Heart right ventricle (tissue), 16 donors: Measurements from ENCODE around the gene MRPL44. TPM values are rescaled to one million over a fixed set of nuclear protein-coding genes. Genes with fewer than 3 reads are reported as not detected.

Experiments used
- ATAC-seq, 8 donors: fragments of 200-7000 bp; cut with Tn5 transposase; one replicate each; pipeline ENCODE4 v1.9.1; 2020; ENCODE audit warnings: mild to moderate bottlenecking in 8 of 8, moderate library complexity in 8 of 8, moderate number of reproducible peaks in 1 of 8
- DNase-seq, 2 donors: peaks; one replicate each; pipeline ENCODE4 v3.0.0-alpha.2; 2020
- H3K27ac ChIP-seq, 10 donors: fragments of 200-600 bp; sonication (generic) in 2 of 10; one replicate each; pipeline versions ENCODE4 v1.5.0 to v1.8.0; 2020 to 2022; ENCODE audit warnings: mild to moderate bottlenecking in 3 of 10
- H3K27me3 ChIP-seq, 7 donors: fragments of 200-600 bp; one replicate each; pipeline ENCODE4 v1.8.0; 2021 to 2022; ENCODE audit warnings: mild to moderate bottlenecking in 2 of 7
- H3K36me3 ChIP-seq, 9 donors: fragments of 200-600 bp; sonication (generic) in 1 of 9; one replicate each; pipeline versions ENCODE4 v1.5.0 to v1.8.0; 2020 to 2022; ENCODE audit warnings: mild to moderate bottlenecking in 2 of 9
- H3K4me1 ChIP-seq, 9 donors: fragments of 200-600 bp; sonication (generic) in 1 of 9; one replicate each; pipeline versions ENCODE4 v1.5.0 to v1.8.0; 2020 to 2022; ENCODE audit warnings: mild to moderate bottlenecking in 4 of 9
- H3K4me3 ChIP-seq, 10 donors: fragments of 200-600 bp; sonication (generic) in 2 of 10; one replicate each; pipeline versions ENCODE4 v1.5.0 to v1.8.0; 2020 to 2022; ENCODE audit warnings: mild to moderate bottlenecking in 7 of 10, moderate library complexity in 2 of 10
- H3K9me3 ChIP-seq, 11 donors: fragments of 200-600 bp in 10 of 11; sonication (generic) in 2 of 11; one replicate each; pipeline versions ENCODE4 v1.5.0 to v1.8.0; 2013 to 2022; ENCODE audit warnings: mild to moderate bottlenecking in 2 of 11, control low read depth in 1 of 11, moderate library complexity in 1 of 11
- WGBS, 2 donors: extraction: QIAGEN DNeasy Blood & Tissue Kit; methylation state at CpG; one replicate each; pipeline ENCODE4 v1.1.7; 2013; ENCODE audit warnings: inconsistent platforms in 1 of 2; 5-methylcytosine and 5-hydroxymethylcytosine counted together
- intact Hi-C, 10 donors: fragments of 100-400 bp; cut with DNase I; formaldehyde crosslinking; loops; one replicate each; pipeline versions ENCODE4 v1.11.1 to v1.14.2; 2022
- polyA plus RNA-seq, 2 donors: library from polyadenylated mRNA; stranded (reverse); fragments of 200-250 nt; gene quantifications; one replicate each; pipeline ENCODE4 v1.2.3, GENCODE V29; 2013
- total RNA-seq, 10 donors: library from RNA; stranded (reverse); fragmentation: NEBNext Ultra II Directional in 3 of 10; extraction: Animal tissue kit (Norgen Biotek cat#: 25700) in 3 of 10; gene quantifications; one replicate each; pipeline versions ENCODE4 v1.2.1 to v1.2.4, GENCODE V29; 2021 to 2023
- TF ChIP-seq, protein P1 (sequence below), 9 donors: fragments of 200-600 bp; sonication (generic) in 2 of 9; IDR thresholded peaks; one replicate each; pipeline versions ENCODE4 v1.5.0 to v1.8.0; 2021 to 2022; ENCODE audit warnings: antibody characterized with exemption in 9 of 9, mild to moderate bottlenecking in 5 of 9, moderate library complexity in 1 of 9
- donor health status: Arrhythmogenic right ventricular cardiomyopathy.
- donor health status: ischemic (EF 13 %, LVEDD 7.1; RV severe dilation, severe dysfunction).
- donor health status: healthy with polysubstance abuse.
- donor health status: DM: no; HTN: yes; CAD: no.
- donor health status: DM: no; HTN: no; CAD: no.
- donor health status: ischemic (EF 25% LVEDD 6.9; RV normal size, moderate dysfunction).
- donor health status: ischemic (EF 25% LVEDD 5.7; RV mildly dilated, moderate dysfunction).
- donor health status: healthy.
- donor health status: DM: yes; HTN: yes; CAD: no.
- donor health status: Ischemic cardiomyopathy.
- donor health status: ischemic (EF 35%, LVEDD 5.7; RV mildly dilated, moderate dysfunction).
- donor health status: nonischemic (EF 11% LVEDD 7.7; RV severe dilation, severe dysfunction).
- donor health status: DM: yes; HTN: yes; CAD: no.
- donor health status: PGD.
- donor health status: ischemic (EF 29% LVEDD 5.4; RV normal size, mild dysfunction).
- donor health status: nonischemic (EF 23%, LVEDD 6.1; RV moderate dilation, normal function).

The MRPL44 gene
- total and polyA plus RNA-seq, 12 donors: 11.3 to 47.5 (median 39.5) TPM

DNA sequence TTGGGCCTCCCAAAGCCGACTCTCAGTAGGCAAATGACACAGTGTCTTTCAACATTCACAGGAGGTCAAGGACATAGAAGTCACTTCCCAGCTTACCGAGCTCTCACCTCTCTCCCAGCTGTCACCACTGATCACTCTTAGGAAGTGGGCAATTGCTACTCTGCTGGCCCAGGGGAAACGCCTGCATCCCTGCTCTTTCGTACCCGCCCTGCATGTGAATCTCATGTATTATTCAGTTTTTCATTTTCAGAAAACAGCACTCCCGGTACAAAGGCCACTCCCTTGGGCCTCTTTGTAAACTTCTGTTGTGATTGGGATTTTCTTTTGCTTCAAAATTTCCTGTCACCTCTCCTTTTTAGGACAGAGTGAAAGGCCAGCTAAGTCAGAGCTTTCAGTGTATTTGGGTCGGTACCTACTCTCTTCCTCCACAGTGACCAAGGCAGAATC lies 15.4 kb downstream of the MRPL44 start:
- H3K4me3 ChIP-seq: no peak overlapping the region
- H3K4me1 ChIP-seq: peaks cover 0 to 5% (median 0%) of the 10 kb centered on the region in 9 donors
- intact Hi-C loops: loop anchor here in 5 of 10 donors (5.0 to 10.0 kb wide), 5 partner anchors 310 to 680 kb away; no protein-coding TSS in a partner anchor
- ATAC-seq: no peak
- no peaks in the 10 kb centered on the region for H3K27me3 ChIP-seq
- WGBS, 2 donors: 61 to 72% methylated on average over 7 of the region's 7 CpGs
- TF ChIP-seq, protein P1, sequence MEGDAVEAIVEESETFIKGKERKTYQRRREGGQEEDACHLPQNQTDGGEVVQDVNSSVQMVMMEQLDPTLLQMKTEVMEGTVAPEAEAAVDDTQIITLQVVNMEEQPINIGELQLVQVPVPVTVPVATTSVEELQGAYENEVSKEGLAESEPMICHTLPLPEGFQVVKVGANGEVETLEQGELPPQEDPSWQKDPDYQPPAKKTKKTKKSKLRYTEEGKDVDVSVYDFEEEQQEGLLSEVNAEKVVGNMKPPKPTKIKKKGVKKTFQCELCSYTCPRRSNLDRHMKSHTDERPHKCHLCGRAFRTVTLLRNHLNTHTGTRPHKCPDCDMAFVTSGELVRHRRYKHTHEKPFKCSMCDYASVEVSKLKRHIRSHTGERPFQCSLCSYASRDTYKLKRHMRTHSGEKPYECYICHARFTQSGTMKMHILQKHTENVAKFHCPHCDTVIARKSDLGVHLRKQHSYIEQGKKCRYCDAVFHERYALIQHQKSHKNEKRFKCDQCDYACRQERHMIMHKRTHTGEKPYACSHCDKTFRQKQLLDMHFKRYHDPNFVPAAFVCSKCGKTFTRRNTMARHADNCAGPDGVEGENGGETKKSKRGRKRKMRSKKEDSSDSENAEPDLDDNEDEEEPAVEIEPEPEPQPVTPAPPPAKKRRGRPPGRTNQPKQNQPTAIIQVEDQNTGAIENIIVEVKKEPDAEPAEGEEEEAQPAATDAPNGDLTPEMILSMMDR (IDR thresholded peaks at IDR 0.05): no peak
- H3K36me3 ChIP-seq: peaks cover 0 to 29% (median 0%) of the 10 kb centered on the region in 9 donors
- H3K27ac ChIP-seq: no peak overlapping the region
- H3K9me3 ChIP-seq: no peaks in the 10 kb centered on the region
- DNase-seq: no peak

GRCh38 chr2:223973606-223974005 lies 16.3 kb downstream of the MRPL44 start:
- Histone ChIP-seq H3K27me3 (no peaks in the 10 kb centered on the region), H3K4me1 (peaks cover 0 to 5% (median 0%) of the 10 kb centered on the region in 9 donors), H3K9me3 (no peaks in the 10 kb centered on the region), H3K36me3 (peaks cover 0 to 27% (median 0%) of the 10 kb centered on the region in 9 donors), H3K4me3 (no peak overlapping the region), H3K27ac (no peak overlapping the region)
- TF ChIP-seq, protein P1 (IDR thresholded peaks at IDR 0.05): no peak
- DNase-seq (no peak), ATAC-seq (no peak)
- intact Hi-C loops: loop anchor here in 5 of 10 donors (5.0 to 10.0 kb wide), 5 partner anchors 309 to 679 kb away; no protein-coding TSS in a partner anchor
- WGBS, 2 donors: 97 to 100% methylated on average over 3 of the region's 3 CpGs

GRCh38 chr2:223976635-223977226 lies 19.5 kb downstream of the MRPL44 start:
- intact Hi-C loops: loop anchor here in 2 of 10 donors (10.0 kb wide), 2 partner anchors 388 to 658 kb away; no protein-coding TSS in a partner anchor
- DNase-seq (no peak), ATAC-seq (no peak)
- TF ChIP-seq, protein P1 (IDR thresholded peaks at IDR 0.05): no peak
- 65 to 73% methylated on average over 3 of the region's 3 CpGs for WGBS, 2 donors
- Histone ChIP-seq H3K9me3 (no peaks in the 10 kb centered on the region), H3K4me3 (no peak overlapping the region), H3K4me1 (no peaks in the 10 kb centered on the region), H3K27ac (no peak overlapping the region), H3K27me3 (no peaks in the 10 kb centered on the region), H3K36me3 (peaks cover 0 to 49% (median 0%) of the 10 kb centered on the region in 9 donors)

DNA sequence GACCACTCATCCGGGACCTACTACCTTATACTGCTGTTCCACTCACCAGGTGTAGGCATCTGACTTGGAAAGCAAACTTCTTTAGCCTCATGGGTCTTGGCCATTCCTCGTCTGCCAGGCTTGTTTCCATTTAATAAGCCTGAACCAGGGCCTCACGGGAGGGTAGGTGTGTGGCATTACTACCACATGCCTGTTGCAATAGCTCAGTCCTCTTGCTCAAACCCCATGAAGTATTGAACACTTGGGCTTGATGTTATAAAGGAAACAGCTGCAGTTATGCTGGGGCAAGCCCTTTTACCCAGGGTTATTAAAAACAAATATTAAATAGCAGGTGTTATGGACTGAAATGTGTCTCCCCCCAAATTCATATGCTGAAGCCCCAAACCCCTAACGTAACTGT lies 21.2 kb downstream of the MRPL44 start:
- TF ChIP-seq, protein P1 (IDR thresholded peaks at IDR 0.05): no peak
- no peaks in the 10 kb centered on the region for H3K27me3 ChIP-seq
- intact Hi-C loops: loop anchor here in 2 of 10 donors (10.0 kb wide), 2 partner anchors 386 to 656 kb away; no protein-coding TSS in a partner anchor
- no peaks in the 10 kb centered on the region for H3K4me1 ChIP-seq
- peaks cover 0 to 64% (median 0%) of the 10 kb centered on the region in 9 donors for H3K36me3 ChIP-seq
- H3K4me3 ChIP-seq: no peak overlapping the region
- no peak overlapping the region for H3K27ac ChIP-seq
- no peak for DNase-seq
- 87 to 93% methylated on average over 4 of the region's 4 CpGs for WGBS, 2 donors
- no peak for ATAC-seq
- H3K9me3 ChIP-seq: no peaks in the 10 kb centered on the region
